Hematopoietic multipotent progenitor cell (in vitro differentiated cells): ENCODE data around the gene NINJ1. TPM values are rescaled to one million over a fixed set of nuclear protein-coding genes. Genes with fewer than 3 reads are reported as not detected.

Experiments used
- DNase-seq, 3 donors: peaks; one replicate each; pipeline ENCODE4 v3.0.0-alpha.2; 2011 to 2015; ENCODE audit warnings: low read depth in 2 of 3, low spot score in 2 of 3
- total RNA-seq: library from RNA; depleted of rRNA; stranded (reverse); fragments of >200 nt; gene quantifications from one replicate; pipeline ENCODE4 v1.2.3, GENCODE V29; 2012

Gene NINJ1
- total RNA-seq, 1 donor, result 63.8 TPM

- no peak for DNase-seq
These were observed 57.8 kb downstream of the NINJ1 start for GRCh38 chr9:93076101-93076791.

GRCh38 chr9:93072383-93072795, 61.7 kb downstream of the NINJ1 start:
- DNase-seq, result no peak

Other genes with a start within 250 kb of the NINJ1 start
- gene FGD3, start 186.7 kb downstream of the NINJ1 start, total RNA-seq, result 59.8 TPM
- 28.0 TPM for gene SUSD3, start 75.5 kb downstream of the NINJ1 start, total RNA-seq
- 221 TPM for gene CARD19, start 38.0 kb downstream of the NINJ1 start, total RNA-seq
- under 0.01 TPM for gene WNK2, start 49.9 kb upstream of the NINJ1 start, total RNA-seq